Stimulated activated memory B cell treated with anti-CD40 and anti-IgM and Interleukin-4, amounts not matched to agents 10 μg/mL and 1 μg/mL and 100 μg/mL, for 72 hours (primary cell): ENCODE measurements around the gene ZNG1C.
"Not testable (repeated sequence)": the region's sequence is repeated elsewhere in the genome, so short reads cannot be mapped to it uniquely, and the experiment has no call there.

Experiments used
- ATAC-seq: fragments of 150-1000 bp; cut with Tn5 transposase; 2 replicates; pipeline ENCODE4 v1.10.0; 2021
- H3K27ac Mint-ChIP-seq: one replicate; pipeline ENCODE4 v1.8.0; 2022; ENCODE audit warnings: mild to moderate bottlenecking, mixed read lengths
- H3K27me3 Mint-ChIP-seq: one replicate; pipeline ENCODE4 v1.8.0; 2022; ENCODE audit warnings: mixed read lengths
- H3K36me3 Mint-ChIP-seq: one replicate; pipeline ENCODE4 v1.8.0; 2022; ENCODE audit warnings: mixed read lengths
- H3K4me1 Mint-ChIP-seq: one replicate; pipeline ENCODE4 v1.8.0; 2022; ENCODE audit warnings: mixed read lengths
- H3K4me3 Mint-ChIP-seq: one replicate; pipeline ENCODE4 v1.8.0; 2022; ENCODE audit warnings: mild to moderate bottlenecking, moderate library complexity, mixed read lengths
- H3K9me3 Mint-ChIP-seq: one replicate; pipeline ENCODE4 v1.8.0; 2022; ENCODE audit warnings: mixed read lengths

Gene ZNG1C

DNA sequence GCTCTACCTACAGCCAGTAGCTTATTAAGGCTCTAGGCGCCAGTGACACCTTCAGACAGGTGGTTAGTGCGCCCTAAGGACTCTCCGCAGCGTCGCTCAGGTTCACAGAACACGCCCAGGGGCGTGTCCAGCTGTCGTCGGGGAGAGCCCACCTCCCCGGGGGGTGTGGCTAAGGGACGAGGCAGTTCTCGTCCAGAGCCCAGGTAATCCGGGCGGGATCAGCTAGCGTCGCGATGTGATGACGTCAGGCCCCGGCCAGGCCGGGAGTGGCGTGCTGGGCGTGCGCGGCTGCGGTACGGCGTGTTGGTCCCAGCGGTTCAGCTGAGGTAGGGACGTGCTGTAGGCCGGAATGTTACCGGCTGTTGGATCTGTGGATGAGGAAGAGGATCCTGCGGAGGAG is at the start of gene ZNG1C:
TSS of gene ZNG1C (plus strand) at position 301 of the 400 bp plus-strand sequence. CDS start at position 350, 49 bp downstream.
- H3K4me1 Mint-ChIP-seq, H3K36me3 Mint-ChIP-seq, H3K27me3 Mint-ChIP-seq, H3K9me3 Mint-ChIP-seq, ATAC-seq, H3K27ac Mint-ChIP-seq, H3K4me3 Mint-ChIP-seq: not testable (repeated sequence)

DNA sequence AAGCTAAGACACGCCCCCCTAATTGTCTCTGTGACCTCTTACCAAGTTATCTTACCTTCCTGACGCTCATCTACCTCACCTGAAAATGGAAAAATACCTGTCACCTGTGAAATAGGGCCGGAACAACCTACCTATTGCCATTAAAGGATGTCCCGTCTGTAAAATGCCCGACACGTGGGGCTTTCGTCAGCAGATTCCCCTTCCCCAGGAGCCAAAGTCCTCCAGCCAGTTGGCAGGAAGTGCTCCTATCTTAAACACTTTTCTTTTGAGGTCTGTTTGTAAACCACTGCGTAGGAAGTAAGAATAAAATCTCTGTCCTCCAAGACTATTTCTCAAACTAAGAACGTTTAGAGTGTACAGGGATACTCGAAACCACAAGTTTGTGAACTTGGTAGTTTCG is 654 bp downstream of the ZNG1C start:
- H3K9me3 Mint-ChIP-seq, H3K27me3 Mint-ChIP-seq, H3K4me1 Mint-ChIP-seq, H3K4me3 Mint-ChIP-seq, H3K36me3 Mint-ChIP-seq, H3K27ac Mint-ChIP-seq, ATAC-seq: not testable (repeated sequence)

DNA sequence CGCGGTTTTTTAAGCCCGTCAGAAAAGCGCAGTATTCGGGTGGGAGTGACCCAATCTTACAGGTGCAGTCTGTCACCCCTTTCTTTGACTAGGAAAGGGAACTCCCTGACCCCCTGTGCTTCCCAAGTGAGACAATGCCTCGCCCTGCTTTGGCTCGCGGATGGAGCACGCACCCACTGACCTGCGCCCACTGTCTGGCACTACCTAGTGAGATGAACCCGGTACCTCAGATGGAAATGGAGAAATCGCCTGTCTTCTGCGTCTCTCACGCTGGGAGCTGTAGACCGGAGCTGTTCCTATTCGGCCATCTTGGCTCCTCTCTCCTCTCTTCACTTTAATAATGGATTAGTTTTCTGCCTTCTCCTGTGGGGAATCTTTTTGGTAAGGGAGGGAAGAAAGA is 39.3 kb downstream of the ZNG1C start:
- H3K27ac Mint-ChIP-seq, ATAC-seq, H3K36me3 Mint-ChIP-seq, H3K9me3 Mint-ChIP-seq, H3K27me3 Mint-ChIP-seq, H3K4me3 Mint-ChIP-seq, H3K4me1 Mint-ChIP-seq: not testable (repeated sequence)

DNA sequence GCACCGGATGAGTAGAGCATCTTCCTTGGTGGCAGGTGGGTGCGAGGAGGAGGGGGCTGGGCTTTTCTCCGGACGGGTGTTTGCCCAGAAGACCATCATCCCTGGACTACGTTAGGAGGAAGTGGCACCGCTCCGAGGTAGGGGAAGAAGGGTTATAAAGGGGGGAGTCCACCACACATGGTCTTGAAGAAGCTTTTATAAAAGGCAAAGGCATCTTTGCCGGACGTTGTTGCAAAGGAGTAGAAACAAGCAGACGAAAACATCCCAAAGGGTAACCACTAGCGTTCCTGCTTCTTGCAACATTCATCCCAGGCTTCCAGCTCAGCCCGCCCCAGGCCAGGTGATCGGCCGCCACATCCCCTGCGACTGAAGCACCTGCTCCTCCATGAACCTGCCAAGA is 60.8 kb downstream of the ZNG1C start, which contains the start of gene FOXD4L3:
TSS of gene FOXD4L3 (plus strand) at position 301 of the 400 bp plus-strand sequence. CDS start at position 386, 85 bp downstream.
- H3K4me3 Mint-ChIP-seq, H3K9me3 Mint-ChIP-seq, H3K4me1 Mint-ChIP-seq, ATAC-seq, H3K36me3 Mint-ChIP-seq, H3K27ac Mint-ChIP-seq, H3K27me3 Mint-ChIP-seq: not testable (repeated sequence)

DNA sequence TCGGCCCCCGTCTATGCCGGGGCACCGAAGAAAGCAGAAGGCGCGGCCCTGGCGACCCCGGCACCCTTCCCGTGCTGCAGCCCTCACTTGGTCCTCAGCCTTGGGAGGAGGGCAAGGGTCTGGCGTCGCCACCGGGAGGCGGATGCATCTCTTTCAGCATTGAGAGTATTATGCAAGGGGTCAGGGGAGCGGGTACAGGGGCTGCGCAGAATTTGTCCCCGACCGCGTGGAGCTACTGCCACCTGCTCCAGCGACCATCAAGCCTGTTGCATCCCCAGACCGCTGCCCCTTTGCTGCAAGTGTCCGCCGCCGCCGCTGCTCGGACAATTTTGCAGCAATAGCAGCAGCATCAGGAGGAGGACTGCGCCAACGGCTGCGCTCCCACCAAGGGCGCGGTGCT is 62.0 kb downstream of the ZNG1C start:
- not testable (repeated sequence) for H3K4me1 Mint-ChIP-seq, ATAC-seq, H3K27me3 Mint-ChIP-seq, H3K36me3 Mint-ChIP-seq, H3K9me3 Mint-ChIP-seq, H3K4me3 Mint-ChIP-seq, H3K27ac Mint-ChIP-seq

DNA sequence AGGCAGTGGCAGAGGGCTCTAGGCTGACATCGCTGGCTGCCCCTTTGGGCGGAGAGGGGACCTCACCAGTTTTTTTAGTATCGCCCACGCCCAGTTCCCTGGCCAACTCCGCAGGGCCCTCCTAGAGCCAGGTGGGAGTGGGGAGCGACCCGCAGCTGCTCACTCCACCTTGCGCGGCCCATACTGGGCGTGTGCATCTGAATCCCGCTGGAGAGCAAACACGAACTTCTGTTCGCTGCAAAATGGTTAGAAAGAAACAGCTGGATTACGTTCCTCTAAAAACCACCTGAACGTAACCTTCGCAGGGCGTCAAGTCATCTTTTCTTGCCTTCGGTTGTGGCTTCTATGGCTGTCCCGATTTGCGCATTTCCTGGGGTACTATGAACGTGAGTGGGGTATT is 62.4 kb downstream of the ZNG1C start:
- not testable (repeated sequence) for ATAC-seq, H3K36me3 Mint-ChIP-seq, H3K4me3 Mint-ChIP-seq, H3K27ac Mint-ChIP-seq, H3K27me3 Mint-ChIP-seq, H3K4me1 Mint-ChIP-seq, H3K9me3 Mint-ChIP-seq

DNA sequence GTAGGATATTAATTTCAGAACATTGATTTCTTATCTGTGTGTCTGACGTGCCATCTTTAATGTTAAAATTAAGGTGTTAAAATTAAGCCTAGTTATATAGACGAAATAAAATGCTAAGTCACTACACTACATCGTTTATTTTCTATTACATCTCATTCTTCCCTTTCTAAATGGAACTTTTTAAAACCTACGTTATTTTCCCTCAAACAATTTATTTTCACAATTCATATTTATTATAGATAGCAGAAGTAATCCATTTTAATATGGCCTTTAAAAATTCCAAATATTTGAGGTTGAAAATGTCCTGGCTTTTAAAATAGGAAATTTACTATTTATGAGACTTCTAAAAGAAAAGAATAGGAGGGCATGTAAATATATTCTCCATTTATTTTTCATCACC is 63.0 kb downstream of the ZNG1C start:
- H3K36me3 Mint-ChIP-seq, H3K4me1 Mint-ChIP-seq, H3K27ac Mint-ChIP-seq, ATAC-seq, H3K27me3 Mint-ChIP-seq, H3K4me3 Mint-ChIP-seq, H3K9me3 Mint-ChIP-seq: not testable (repeated sequence)

DNA sequence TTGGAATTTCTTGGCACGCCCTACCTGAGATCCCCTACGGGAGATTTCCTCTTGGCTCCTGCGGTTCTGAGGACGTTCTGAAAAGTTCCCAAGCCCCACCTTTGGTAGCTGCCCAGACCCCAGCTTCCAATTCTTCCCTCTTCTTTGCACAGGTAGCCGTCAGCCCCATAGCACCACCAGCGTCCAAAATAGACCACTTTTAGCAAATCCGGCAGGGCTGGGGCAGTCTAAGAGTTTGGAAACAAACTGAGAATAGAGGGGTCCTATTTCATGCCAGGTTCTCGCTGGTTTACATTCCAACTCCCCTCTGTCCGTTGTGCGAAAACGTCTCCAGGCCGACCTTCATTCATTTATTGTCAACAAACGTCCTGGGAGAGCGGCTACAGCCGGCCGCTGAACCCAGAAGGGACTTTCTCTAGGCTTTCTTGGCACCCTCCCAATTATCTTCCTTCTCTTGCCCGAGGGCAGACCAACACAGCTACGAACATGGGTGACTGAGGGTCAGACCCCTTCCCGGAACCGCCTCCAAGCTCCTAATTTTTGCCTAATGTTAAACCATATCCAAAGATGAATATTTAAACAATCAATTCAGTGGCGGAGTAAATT is 64.0 kb downstream of the ZNG1C start:
- not testable (repeated sequence) for H3K9me3 Mint-ChIP-seq, H3K4me3 Mint-ChIP-seq, H3K27ac Mint-ChIP-seq, H3K27me3 Mint-ChIP-seq, ATAC-seq, H3K4me1 Mint-ChIP-seq, H3K36me3 Mint-ChIP-seq

DNA sequence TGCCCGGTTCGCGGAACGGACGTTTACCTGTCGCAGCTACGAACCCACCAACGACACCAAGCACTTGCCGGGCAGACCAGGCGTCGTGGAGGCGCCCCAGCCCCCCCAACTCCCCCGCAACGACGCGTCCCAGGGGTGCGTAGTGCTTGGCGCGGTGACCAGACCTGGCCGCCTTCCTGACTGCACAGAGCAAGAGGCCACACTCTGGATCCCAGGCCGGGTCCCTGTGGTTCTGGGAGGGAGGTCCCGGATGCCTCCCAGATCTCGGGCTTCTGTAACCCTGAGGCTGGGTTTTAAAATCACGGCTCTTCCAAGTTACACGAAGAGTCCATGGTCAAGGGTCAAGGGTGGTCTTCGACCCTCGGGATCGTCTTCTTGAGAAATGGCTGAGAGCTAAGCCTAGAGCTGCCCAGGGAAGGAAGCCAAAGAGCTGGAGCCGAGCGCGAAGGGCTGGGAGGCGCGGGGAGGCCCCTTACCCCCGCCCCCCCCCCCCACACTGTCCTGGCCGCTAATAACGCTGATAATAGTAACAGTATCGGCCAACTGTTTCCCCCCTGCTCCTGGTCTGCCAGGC is 64.7 kb downstream of the ZNG1C start:
- not testable (repeated sequence) for H3K27ac Mint-ChIP-seq, H3K4me1 Mint-ChIP-seq, H3K4me3 Mint-ChIP-seq, H3K27me3 Mint-ChIP-seq, ATAC-seq, H3K36me3 Mint-ChIP-seq, H3K9me3 Mint-ChIP-seq

DNA sequence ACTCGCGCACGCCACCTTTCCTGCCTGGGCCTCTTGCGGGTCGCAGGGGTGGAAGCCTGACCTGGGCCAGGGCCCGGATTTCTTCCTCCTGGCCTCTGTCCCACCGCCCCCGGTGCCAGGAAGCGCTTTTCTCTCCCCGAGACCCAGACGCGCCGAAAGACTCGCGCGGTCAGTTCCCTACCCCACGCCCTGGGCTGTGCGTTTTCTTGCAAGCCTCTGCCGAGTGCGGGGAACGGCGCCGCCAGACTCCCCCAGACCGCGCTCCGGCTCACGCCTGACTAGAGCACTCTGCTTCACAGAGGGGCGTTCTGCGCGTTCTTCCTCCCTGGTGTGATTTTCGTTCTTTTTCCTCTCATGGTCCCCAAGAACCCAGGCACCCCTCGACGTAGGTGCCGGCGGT is 65.3 kb downstream of the ZNG1C start:
- H3K9me3 Mint-ChIP-seq, H3K27me3 Mint-ChIP-seq, H3K4me3 Mint-ChIP-seq, H3K27ac Mint-ChIP-seq, H3K4me1 Mint-ChIP-seq, H3K36me3 Mint-ChIP-seq: not testable (repeated sequence)
- ATAC-seq = peak; percentile 41

DNA sequence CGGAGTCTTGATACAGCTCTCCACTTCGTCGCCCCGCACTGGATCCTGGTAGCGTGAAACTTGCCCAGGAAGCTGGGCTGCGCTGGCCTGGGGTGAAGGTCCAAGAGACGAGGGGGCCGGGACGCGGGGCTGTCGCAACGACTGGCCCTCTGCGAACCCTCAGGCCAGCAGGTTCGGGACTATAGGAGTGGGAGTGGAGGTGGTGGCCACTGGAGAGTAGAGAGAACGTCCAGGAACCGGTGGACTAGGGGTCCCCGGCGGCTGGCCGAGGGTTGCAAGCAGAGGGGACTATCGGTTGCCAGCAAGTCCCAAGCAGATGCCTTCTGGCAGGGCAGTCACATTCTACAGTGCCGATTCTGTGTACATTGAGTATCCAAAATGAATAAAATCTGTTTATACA is 65.9 kb downstream of the ZNG1C start:
- not testable (repeated sequence) for H3K27me3 Mint-ChIP-seq, H3K4me1 Mint-ChIP-seq, H3K36me3 Mint-ChIP-seq, H3K27ac Mint-ChIP-seq, H3K4me3 Mint-ChIP-seq, H3K9me3 Mint-ChIP-seq
- peak; percentile 47 for ATAC-seq

DNA sequence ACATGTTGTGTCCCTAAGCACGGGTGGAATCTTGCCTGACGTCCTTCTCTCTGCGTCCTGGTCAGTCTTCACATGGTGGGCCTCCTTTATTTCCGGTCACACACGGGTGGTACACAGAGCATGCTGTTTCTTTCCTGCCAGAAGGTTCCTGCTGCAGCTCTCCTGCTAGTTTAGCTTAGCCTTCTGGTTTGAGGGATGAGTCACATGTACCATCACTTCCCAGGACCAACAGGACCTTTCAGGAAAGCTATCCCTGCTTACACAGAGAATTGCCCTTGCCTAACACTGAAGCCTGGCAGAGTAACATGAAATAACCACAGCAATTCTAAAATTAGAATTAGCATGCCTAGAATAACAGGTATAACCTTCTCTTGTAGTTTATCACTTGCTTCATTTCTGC is 69.4 kb downstream of the ZNG1C start:
- not testable (repeated sequence) for H3K36me3 Mint-ChIP-seq, H3K4me1 Mint-ChIP-seq, H3K27me3 Mint-ChIP-seq, H3K9me3 Mint-ChIP-seq, ATAC-seq, H3K27ac Mint-ChIP-seq, H3K4me3 Mint-ChIP-seq

DNA sequence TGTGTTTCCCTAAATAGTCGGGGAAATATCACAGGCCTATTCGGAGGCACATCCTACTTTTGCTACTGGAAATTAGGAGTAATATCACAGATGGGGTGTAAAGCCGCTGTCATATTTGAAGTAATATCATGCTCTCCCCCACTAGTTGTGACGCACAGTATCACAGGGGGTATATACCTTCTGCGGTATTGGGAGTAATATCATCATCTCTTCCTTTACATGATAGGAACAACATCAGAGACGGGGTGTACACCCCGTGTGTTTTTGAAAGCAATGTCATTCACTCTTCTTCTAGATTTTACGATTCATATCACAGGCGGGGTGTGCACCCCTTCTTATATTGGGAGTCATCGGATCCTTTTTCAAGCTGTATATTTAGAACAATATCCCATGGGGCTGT is 76.4 kb downstream of the ZNG1C start:
- H3K4me1 Mint-ChIP-seq = not testable (repeated sequence)
- peak; percentile 27 for ATAC-seq

DNA sequence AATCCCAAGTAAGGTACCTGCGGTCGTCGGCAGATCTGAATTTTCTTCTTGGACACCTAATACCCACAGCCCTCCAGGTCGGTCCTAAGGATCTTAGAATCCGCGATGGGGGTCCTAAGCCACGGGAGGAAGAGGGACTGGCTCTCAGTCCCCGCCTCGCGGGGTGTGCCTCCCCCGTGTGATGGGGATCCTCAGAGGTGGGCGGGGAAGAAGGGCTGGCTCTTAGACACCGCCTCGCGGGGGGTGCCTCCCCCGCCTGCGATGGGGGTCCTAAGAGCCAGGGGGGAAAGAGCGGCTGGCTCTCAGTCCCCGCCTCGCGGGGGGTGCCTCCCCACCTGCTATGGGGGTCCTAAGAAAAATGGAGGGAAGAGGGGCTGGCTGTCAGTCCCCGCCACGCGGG is 82.0 kb downstream of the ZNG1C start:
- not testable (repeated sequence) for H3K27me3 Mint-ChIP-seq, ATAC-seq, H3K4me3 Mint-ChIP-seq, H3K27ac Mint-ChIP-seq, H3K36me3 Mint-ChIP-seq, H3K9me3 Mint-ChIP-seq, H3K4me1 Mint-ChIP-seq

More for the DNA sequence above, 76.4 kb downstream of the ZNG1C start:
- not testable (repeated sequence) for H3K36me3 Mint-ChIP-seq, H3K9me3 Mint-ChIP-seq, H3K27me3 Mint-ChIP-seq, H3K4me3 Mint-ChIP-seq, H3K27ac Mint-ChIP-seq

DNA sequence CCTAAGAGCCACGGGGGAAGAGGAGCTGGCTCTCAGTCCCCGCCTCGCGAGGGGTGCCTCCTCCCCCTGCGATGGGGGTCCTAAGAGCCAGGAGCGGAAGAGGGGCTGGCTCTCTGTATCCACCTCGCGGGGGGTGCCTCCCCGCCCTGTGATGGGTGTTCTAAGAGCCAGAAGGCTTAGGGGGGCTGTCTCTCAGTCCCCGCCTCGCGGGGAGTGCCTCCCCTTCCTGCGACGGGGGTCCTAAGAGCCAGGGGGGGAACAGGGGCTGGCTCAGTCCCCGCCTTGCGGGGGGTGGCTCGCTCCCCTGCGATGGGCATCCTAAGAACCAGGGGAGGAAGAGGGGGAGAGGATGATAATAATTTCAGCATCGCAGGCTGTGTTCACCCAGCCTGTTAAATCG is 82.7 kb downstream of the ZNG1C start:
- H3K4me3 Mint-ChIP-seq, H3K36me3 Mint-ChIP-seq, H3K27ac Mint-ChIP-seq, H3K4me1 Mint-ChIP-seq, H3K9me3 Mint-ChIP-seq, H3K27me3 Mint-ChIP-seq: not testable (repeated sequence)
- peak; percentile 55 for ATAC-seq

DNA sequence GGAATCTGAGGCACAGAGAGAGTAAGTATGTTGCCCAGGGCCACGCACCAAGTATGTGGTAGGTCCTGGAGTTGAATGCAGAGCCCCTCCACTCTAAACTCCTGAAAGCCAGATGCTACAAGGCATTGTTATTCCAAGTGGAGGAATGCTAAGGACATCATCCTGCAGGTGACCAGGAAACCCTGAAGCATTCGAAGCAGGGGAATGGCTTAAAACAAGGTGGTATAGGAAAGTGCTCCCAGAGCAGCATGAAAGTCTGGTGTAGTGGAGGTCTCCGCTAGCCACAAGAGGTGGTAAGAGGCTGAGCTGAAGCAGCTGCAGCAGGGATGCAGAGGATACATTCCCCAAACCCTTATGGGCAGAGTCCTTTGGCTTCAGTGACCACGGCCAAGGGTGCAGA is 87.3 kb downstream of the ZNG1C start:
- H3K4me1 Mint-ChIP-seq, H3K36me3 Mint-ChIP-seq, H3K9me3 Mint-ChIP-seq, H3K4me3 Mint-ChIP-seq, H3K27ac Mint-ChIP-seq, ATAC-seq, H3K27me3 Mint-ChIP-seq: not testable (repeated sequence)
